Measurements from ENCODE around the gene GID8.

GRCh38 chr20:62901891-62902290 lies 36.1 kb upstream of the GID8 start:
- TF ChIP-seq SIN3A (IDR thresholded peaks at IDR 0.05; ENCODE audit: borderline replicate concordance, insufficient read depth, low read length) (no peak), TAF1 (IDR thresholded peaks at IDR 0.05; ENCODE audit: borderline replicate concordance, insufficient read depth, low read length) (no peak), POLR2AphosphoS5 (IDR thresholded peaks at IDR 0.05; ENCODE audit: low read depth, low read length) (no peak)
